DMS79 treated with DMSO at 0.1 percent for 48 hours (cell line): Measurements from ENCODE around the gene EIF2S1.
"Not testable (repeated sequence)": the region's sequence is repeated elsewhere in the genome, so short reads cannot be mapped to it uniquely, and the experiment has no call there.

Experiments used
- DNase-seq: peaks from one replicate; lab custom pipeline; 2025; lab: John Stamatoyannopoulos, UW

The EIF2S1 gene

DNA sequence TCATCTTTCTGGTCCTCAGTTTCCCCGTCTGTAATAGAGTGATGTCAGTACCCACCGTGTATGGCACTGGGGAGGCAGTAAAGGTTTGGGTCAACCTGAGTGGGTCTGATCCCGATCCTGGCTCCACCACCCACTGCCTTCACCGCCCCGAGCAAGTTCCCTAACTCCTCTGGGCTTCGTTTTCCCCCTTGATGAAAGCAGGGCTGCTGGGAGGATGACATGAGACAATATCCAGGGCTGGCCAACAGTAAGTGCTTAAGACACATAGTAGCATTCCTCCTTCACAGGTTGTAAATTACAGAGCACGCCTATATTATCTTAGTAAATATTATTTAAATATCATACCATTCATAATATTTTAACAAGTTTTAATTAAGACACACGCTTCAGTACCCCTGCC is 51.2 kb downstream of the EIF2S1 start:
- DNase-seq: peak; percentile 24

DNA sequence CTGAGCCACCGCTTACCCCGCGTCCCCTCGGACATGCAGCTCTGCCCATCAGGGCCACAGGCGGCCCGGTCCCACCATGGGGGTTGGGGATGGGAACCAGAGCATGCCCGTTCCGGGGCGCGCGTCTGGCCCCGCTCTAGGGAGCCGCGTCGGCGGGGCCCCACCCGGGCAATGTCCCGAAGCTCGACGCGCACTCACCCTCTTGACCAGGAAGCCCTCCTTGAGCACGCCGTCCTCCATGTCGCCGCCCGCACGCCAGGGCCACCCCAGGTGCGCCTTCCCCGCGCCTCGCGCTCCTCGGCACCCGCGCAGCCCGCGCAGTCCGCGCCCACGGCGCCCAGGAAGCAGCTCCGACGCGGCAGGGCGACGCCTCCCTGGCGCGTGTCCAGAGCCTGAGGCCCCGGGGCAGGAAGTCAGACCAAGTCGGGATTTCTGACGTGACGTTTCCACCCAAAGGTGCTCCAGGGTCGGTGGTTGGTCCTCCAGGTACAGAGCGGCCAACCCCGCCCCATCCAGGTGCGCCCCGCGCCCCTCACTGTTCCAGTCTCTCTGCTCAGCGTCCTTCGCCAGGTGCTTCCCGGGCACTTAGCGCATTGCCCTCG is 51.8 kb downstream of the EIF2S1 start, which contains the start of gene PLEK2:
Gene PLEK2 (minus strand): TSS at position 346 of the 602 bp plus-strand sequence. CDS start 106 bp downstream, at position 240.
- peak; percentile 93 for DNase-seq

DNA sequence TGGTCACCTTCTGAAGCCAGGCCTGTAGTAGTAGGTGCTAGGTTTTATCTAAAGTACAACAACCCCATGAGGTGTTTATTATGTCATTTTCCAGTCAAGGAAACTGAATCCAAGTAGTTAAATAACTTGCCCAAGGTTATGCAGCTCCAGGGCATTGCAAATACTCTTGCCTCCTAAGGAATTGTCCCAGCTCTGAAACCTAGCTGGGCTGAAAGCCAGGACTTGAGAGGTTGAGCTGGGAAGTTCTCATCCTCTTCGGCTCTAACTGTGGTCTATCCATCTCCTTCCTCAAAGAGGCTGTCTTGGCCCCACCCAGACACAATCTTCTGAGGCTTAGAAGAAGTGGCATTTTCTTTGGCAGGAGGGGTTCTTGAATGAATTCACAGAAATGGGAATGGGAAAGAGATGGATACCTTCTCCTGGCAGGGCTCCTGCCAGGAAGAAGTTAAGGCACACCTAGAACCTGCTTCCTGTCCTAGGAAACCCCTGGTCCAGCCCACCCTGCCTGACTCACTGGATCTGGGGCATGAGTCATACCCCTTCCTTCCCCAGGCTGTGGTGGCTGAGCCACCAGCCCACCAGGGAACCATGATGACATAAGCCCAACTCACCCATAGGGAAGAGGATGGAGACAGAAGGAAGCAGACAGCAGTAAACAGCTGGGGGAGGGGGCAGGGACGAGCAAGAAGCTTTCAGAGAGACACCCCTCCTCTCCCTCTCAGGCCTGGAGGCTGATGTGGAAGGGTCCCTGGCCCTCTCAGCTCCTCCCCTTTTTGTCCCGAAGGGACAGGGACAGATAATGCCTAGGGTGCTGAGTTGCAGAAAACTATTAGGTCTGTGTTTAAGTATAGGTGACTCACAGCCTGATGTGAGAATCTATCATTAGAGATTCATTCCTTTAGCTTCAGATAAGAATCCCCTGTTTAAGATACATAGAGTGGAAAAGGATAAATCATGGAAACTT is 54.0 kb downstream of the EIF2S1 start:
- DNase-seq: peak; percentile 23

DNA sequence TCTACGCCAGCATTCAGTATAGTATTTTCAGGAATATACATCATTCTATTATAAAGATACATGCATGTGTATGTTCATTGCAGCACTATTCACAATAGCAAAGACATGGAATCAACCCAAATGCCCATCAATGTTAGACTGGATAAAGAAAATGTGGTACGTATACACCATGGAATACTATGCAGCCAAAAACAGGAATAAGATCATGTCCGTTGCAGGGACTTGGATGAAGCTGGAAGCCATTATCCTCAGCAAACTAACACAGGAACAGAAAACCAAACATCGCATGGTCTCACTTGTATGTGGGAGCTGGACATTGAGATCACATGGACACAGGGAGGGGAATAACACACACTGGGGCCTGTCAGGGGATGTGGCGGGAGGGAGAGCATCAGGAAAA is 55.5 kb downstream of the EIF2S1 start:
- DNase-seq: not testable (repeated sequence)

DNA sequence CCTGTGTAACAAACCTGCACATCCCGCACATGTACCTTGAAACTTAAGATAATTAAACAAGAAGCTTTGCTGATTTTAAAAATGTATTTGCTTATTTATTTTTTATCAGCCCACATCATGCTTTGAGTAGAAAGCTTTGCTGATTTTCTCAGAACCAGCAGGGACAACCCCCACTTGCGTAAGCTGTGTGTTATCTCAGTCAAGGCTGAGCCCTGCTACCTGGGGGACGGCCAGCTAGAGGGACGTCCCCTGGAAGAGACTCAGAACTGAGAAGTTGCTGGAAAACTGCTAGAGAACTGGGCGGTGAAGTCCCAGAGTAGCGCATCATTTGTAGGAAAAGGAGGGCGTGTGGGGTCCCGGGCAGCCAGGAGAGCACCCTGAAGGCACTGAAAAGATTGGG is 56.0 kb downstream of the EIF2S1 start:
- DNase-seq: no peak

DNA sequence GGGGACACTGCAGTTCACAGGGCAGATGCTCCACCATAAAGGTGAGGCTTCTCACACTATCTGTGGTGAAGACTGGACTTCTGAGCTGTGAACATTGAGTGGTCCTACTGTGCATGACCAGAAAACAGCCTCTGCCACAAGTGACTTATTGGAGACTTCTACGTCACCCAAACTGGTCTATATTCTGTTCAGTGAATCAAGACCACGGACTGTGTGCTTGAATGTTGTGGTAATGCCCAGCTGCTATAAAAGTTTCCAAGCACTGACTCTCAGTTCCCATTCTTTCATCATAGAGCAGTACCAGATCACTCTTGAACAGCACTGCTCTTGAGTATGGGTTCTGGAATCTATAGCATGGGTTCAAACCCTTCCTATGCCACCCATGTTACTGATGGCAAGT is 56.7 kb downstream of the EIF2S1 start:
- DNase-seq: no peak

DNA sequence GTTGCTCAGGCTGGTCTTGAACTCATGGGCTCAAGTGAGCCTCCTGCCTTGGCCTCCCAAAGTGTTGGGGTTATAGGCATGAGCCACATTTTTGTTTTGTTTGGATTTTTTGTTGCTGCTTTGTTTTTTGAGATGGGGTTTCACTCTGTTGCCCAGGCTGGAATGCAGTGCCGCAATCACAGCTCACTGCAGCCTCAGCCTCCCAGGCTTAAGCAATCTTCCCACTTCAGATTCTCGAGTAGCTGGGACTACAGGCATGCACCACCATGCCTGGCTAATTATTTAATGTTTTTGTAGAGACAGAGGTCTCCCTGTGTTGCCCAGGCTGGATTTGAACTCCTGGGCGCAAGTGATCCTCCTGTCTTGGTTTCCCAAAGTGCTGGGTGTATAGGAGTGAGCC is 57.5 kb downstream of the EIF2S1 start:
- DNase-seq: no peak

DNA sequence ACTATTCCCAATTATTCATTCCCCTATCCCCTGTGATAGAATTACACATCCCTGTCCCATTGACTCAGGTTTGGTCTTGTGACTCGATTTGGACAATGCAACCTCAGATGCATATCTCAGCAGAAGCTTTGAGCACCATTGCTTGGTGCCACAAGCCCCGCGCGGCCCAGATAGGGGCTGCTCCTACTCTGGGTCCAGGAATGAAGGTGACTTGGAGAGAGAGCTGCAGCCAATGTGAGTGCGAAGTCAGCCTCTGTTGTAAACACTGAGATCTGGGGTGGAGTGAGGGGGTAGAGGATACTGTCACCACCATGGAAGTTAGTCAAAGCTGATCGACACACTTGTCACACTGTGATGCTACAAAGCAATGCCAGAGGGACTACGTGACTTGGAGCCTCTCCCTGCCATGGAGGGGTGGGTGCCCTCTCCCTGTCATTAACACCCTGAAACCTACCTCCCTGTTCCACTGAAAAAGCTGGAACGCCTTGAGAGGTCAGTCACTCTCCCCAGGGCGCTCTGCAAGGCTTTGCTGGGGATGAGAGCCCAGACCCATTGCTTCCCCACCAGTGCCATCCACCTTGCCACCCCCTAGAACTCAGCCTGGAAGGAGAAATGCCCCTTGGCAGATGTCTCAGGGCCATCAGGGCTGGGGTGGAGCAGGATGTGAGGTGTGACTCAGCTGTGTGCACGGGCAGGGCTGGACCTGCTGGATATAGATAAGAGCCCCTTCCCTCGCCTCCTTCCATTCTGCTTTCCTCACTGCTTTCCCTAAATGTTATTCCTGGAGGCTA is 58.5 kb downstream of the EIF2S1 start:
- no peak for DNase-seq

DNA sequence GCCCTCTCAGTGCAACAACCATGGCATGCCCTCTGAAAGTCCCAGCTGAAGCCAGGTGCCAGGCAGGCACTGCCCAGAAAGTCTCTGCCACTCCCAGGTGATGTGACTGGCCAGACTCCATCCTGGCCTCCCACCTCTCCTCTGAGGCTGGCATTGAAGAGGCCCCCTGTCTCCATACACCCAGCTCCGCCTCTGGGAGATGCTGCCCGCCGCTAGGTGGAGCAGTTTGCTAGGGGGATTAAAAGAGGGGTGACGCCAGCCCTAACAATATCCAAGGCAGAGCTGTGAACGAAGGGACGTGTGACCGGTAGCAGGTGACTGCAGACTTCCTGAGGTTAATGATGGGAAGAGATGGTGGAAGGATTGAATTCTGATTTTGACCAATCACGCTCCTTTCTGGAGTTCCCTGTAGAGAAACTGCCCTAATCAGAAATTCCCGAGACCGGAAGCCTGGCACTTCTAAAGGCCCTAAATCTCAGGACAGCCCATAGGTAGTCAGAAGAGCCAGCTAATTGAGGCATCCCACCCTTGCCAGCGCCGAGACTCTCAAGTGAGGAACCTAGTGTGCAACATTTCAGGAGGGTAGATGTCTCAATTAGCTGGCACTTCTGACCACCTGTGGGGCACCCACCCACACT is 60.1 kb downstream of the EIF2S1 start:
- DNase-seq: no peak

DNA sequence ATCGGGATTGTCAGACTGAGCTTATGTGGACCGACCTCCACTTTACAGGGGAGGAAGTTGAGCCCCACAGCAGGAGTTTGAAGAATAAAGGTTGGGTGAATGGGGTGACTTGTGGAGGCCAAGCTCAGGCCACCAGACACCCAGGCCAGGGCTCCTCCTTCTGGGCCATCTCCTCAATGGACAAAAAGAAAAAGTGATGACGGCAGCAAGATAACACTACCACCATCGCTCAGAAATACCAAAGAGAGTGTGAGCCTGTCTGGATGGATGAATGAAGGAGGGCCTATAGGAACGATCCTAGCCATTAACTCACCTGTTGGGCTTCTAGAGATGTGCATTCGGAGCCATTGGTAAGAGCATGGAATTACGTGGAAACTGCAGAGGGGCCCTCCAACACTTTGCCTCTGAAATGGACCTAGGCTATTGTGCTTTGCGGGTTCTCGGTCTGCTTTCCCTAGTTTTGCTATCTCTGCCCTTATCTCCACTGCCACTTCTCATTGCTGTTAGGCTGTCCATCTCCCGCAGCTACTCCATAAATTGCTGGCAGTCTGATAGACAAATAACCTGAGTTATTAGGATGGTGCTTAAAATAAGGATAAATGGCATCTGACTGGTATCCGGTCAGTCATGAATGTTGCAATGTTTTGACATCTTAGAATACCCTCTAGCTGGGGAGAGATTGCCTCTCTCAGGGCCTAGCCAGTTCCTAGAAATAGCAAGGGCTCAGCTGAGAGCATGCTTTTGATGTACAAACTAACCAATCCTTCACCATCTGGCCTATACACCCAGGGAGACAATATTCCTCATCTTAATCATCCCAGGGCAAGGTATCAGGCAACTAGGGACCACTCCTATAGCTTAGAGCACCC is 61.5 kb downstream of the EIF2S1 start:
- no peak for DNase-seq

DNA sequence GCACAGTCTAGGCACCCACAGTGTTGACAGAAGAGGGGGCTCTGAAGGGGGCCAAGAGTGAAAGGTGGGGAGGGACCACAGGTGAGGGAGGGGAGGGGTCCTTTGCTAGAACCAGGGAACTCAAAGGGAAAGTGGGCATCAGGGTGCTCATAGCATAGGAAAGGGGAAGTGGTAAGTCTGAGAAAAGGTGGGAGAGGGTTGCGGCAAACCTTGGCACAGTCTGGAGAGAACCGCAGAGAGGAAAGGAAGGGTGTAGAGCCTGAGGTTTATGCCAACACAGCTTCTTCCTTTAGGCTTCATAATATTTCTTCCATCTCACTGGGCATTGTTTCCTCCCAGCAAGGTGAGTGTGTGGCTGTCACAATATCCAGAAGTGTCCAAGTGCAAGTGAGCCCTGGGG is 63.3 kb downstream of the EIF2S1 start:
- DNase-seq: no peak

DNA sequence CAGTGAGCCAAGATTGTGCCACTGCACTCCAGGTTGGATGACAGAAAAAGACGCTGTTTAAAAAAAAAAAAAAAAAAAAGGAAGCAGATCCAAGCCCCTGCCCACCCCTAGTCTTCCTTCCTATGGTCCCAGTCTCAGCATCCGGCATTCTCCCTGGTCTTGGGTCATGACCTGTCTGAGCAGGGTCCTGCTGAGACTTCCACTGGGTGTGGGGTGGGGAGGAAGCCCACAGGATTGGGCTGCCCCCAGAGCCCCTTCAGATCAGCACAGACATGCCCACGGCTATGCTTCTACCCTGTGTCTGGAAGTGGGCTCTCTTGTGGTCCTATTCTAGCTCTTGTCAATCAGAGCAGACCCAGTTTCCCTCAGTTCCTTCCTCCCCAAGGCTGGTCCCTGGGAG is 64.4 kb downstream of the EIF2S1 start:
- DNase-seq: no peak

DNA sequence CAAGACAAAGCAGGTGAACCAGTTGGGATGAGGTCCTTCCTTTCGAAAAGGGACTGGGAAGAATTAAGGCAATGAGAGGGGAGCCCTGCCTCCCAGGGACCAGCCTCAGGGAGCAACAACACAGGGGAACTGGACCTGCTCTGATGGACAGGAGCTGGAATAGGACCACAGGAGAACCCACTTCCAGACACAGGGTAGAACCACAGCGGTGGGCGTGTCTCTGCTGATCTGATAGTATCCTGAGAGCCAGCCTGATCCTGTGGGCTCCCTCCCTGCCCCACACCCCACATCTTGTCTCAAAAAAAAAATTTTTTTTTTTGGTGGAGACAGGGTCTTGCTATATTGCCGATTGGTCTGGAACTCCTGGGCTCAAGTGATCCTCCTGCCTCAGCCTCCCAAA is 65.5 kb downstream of the EIF2S1 start:
- DNase-seq: no peak

DNA sequence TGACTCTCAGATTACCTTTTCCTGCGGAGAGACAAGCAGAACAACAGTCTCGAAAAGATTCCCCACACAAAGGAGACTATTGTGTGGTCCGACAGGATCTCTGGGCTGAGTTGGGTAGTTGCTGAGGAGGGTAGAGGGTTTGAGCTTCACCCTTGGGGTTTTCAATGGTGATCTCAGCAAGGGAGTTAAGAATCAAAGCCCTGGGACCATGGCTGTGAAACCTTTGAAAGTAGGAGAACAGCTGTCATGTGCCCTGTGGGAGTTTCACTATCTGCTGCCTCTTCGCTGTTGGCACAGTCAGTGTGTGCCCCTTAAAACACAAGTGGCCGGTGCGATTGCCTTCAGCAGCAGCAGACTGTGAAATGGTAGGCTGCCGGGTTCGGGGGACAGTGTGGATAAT is 66.0 kb downstream of the EIF2S1 start:
- DNase-seq: peak; percentile 47

DNA sequence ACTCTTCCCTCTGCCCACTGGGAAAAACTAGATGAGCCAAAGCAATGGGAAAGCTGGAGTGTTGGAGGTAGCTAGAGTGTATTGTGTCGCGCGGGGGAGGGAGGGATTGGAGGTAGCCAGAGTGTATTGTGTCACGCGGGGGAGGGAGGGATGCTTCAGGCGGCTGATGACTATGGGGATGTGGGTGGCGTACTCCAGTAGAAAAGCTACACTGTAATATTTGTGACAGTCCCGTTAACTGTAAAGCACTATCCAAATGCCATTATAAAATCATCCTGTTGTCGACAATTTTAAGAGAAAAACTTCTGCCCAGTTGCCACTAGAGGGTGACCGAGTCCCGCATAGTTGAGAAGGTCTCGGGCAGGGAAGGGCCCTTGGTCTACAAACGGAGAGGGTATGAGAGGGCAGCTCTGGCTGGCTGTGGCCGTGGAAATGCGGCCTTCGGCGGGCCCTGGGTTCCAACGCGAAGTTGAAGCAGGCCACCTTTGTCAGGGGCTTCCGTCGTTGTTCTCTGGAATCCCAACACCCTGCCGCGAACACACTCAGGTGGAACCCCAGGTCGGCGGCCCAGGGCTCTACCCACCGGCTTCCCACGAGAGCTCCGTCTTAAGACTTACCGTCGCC is 67.0 kb downstream of the EIF2S1 start:
- DNase-seq: peak; percentile 97

DNA sequence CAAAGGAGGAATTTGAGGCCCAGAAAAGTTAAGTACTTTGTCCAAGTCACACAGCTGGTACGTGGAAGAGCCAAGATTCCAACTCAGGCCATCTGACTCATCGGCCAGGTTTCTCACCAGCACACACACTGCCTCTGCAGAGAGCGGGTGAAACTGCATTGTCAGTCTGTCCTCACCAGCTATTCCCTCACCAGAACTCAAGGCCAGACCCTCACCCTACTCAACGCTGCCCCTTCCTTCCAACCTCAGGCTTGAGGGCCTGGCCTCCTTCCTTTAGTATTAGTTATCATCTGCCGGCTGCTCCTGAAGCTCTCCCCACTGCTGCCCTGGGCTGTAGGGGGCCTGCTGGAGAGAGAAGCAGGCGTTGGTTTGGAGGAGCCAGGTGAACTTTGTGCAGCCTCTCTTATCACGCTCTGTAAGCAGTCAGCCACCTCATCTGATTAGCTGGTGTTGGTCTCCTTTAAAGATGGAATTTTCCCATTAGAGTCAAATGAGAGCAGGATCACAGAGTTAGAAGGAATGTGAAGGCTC is 68.4 kb downstream of the EIF2S1 start:
- DNase-seq: no peak

DNA sequence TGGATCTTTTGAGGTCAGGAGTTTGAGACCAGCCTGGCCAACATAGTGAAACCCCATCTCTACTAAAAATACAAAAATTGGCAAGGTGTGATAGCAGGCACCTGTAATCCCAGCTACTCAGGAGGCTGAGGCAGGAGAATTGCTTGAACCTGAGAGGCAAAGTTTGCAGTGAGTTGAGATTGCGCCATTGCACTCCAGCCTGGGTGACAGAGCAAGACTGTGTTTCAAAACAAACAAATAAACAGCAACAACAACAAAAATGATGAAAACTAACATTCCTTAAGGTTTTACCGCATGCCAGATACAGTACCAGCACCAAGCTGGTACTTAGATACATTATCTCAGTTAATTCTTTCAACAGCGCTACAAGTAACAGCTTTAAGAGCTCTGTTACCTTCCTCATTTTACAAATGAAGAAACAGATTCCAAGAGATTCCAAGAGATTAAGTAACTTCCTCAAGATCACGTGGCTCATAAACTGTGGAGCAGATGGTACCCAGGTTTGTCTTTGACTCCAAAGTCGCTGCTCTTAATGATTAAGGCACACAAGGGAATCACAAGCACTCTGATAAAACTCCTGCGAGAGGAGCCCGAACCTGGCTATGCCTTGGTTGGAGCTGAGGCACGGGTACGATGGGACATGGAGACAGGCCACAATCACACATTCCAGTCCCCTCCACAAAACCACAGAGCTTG is 69.5 kb downstream of the EIF2S1 start:
- no peak for DNase-seq

DNA sequence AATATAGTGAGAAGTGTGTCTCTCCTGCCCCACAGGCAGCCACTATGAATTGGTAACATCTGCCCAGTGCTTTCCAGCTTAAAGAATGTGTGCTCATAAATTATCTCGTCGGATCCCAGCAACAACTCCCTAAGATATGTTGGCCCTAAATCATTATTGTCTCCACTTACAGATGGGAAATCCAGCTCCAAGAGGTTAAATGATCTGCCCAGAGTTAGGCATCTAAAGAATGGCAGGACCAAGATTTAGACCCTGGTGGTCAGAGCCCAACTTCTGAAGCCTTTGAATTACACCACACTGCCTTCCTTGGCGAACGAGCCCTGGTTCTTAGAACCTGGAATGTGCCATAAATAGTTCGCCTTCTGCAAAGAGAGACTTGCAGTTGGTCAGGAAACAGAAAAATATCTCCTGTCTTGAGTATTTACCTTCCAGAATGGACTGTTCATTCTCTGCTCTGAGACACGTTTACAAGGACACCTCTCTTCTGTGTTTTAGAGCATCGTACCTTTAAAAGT is 72.0 kb downstream of the EIF2S1 start:
- no peak for DNase-seq

DNA sequence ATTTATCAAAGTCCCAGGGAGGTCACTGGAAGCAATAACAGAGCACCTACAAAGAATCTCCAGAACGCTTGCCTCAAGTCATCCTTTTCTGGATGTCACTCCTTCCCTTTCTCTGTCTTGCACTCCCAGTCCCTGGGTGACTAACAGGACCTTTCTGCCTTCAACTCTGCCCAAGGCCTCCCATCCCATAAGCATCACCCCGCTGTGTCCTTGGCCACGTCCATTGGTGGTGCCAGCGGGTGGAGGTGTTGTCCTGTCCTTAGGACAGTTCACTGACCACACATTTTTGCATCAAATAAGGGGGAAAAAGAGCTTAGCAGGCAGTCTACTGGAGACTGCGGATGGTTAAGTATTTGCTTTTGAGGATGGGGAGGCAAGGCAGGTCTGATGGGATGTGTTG is 75.5 kb downstream of the EIF2S1 start:
- no peak for DNase-seq
